LNCaP clone FGC (cell line): ENCODE results near the gene FZD8.

ENCODE experiments used
- DNase-seq: peaks from one replicate; pipeline ENCODE4 v3.0.0-alpha.2; 2011; ENCODE audit warnings: low read depth
- H3K4me3 ChIP-seq: 2 replicates; pipeline ENCODE4 v1.5.1; 2011; ENCODE audit warnings: mild to moderate bottlenecking, low read depth, low read length, control low read depth
- TF ChIP-seq, protein P1 (sequence below): IDR thresholded peaks from 2 replicates; pipeline ENCODE4 v1.5.1; 2012; ENCODE audit warnings: mild to moderate bottlenecking; ENCODE audit not compliant: control insufficient read depth, insufficient read depth; ENCODE audit errors: extremely low read depth

The FZD8 gene

GRCh38 chr10:35674843-35675242, 32.7 kb upstream of the FZD8 start:
- TF ChIP-seq, protein P1, sequence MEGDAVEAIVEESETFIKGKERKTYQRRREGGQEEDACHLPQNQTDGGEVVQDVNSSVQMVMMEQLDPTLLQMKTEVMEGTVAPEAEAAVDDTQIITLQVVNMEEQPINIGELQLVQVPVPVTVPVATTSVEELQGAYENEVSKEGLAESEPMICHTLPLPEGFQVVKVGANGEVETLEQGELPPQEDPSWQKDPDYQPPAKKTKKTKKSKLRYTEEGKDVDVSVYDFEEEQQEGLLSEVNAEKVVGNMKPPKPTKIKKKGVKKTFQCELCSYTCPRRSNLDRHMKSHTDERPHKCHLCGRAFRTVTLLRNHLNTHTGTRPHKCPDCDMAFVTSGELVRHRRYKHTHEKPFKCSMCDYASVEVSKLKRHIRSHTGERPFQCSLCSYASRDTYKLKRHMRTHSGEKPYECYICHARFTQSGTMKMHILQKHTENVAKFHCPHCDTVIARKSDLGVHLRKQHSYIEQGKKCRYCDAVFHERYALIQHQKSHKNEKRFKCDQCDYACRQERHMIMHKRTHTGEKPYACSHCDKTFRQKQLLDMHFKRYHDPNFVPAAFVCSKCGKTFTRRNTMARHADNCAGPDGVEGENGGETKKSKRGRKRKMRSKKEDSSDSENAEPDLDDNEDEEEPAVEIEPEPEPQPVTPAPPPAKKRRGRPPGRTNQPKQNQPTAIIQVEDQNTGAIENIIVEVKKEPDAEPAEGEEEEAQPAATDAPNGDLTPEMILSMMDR = no peak
- H3K4me3 ChIP-seq = no peak overlapping the region
- DNase-seq = no peak

GRCh38 chr10:35668865-35669650, 27.0 kb upstream of the FZD8 start:
- H3K4me3 ChIP-seq = no peak overlapping the region
- TF ChIP-seq, protein P1 = no peak
- no peak for DNase-seq

DNA sequence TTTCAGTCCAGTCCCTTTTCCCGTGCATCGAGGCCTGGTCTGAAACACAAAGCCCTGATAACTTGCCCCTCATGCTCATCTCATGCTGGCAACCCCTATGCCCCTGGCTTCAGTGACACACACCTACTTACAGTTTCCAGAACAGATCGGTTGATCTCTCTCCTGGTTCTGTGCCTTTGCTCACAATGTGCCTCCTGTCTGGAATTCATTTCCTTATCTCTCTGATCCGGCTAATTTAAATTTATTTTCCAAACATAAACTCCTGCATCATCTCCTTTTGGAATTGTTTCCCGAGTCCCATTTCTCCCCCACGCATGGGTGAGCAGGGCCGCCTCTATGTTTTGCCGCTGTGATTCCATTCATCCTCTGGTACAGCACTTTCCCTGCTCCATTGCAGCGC, 25.9 kb upstream of the FZD8 start:
- H3K4me3 ChIP-seq = no peak overlapping the region
- TF ChIP-seq, protein P1 = no peak
- DNase-seq = no peak

DNA sequence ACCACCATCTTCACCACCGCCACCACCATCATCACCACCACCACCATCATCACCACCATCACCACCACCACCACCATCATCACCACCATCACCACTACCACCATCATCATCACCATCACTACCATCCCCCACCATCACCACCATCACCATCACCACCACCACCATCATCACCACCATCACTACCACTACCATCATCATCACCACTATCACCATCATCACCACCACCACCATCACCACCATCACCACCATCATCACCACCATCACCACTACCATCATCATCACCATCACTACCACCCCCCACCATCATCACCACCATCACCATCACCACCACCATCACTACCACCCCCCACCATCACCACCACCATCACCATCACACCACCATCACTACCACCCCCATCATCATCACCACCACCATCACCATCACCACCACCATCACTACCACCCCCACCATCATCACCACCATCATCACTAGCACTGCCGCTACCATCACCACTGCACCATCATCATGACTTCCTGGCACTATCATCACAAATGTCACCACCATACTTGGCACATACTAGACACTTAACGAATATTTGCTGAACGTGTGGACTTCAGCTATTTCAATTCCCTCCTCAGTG, 25.3 kb upstream of the FZD8 start:
- TF ChIP-seq, protein P1 = no peak
- DNase-seq = no peak
- no peak overlapping the region for H3K4me3 ChIP-seq

- H3K4me3 ChIP-seq = no peak overlapping the region
- TF ChIP-seq, protein P1 = no peak
Observed at GRCh38 chr10:35661236-35661635, 19.1 kb upstream of the FZD8 start.

GRCh38 chr10:35659456-35659855, 17.4 kb upstream of the FZD8 start:
- no peak for DNase-seq
- H3K4me3 ChIP-seq = no peak overlapping the region
- TF ChIP-seq, protein P1 = no peak

More at GRCh38 chr10:35661236-35661635, 19.1 kb upstream of the FZD8 start:
- no peak for DNase-seq
